Measurements from ENCODE around the gene METTL8.
"Not testable (repeated sequence)": the region's sequence is repeated elsewhere in the genome, so short reads cannot be mapped to it uniquely, and the experiment has no call there.

METTL8 gene

DNA sequence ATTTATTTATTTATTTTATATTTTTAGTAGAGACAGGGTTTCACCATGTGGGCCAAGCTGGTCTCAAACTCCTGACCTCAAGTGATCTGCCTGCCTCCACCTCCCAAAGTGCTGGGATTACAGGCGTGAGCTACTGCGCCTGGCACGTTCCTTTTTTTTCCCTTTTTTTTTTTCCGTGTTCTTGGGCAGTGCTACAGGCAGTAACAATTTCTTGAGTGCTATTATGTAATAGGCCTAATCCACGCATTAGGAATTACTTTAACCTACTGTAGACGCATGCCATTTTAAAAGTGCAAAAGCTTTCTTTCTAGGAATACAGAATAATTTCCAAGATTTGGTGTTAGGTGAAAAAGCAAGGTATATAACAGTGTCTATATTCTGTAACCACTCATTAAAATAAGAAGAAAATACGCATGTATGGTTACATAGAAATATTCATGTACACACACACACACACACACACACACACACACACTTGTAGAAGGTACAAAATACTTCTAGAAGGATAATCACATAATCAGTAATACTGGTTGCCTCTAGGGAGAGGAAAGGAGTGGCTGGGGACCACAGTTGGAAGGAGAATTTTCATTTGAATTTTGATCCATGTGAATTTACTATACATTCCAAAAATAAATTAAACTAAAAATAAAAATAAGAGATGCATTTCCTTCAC, 92.3 kb downstream of the METTL8 start:
- no peak for DNase-seq

DNA sequence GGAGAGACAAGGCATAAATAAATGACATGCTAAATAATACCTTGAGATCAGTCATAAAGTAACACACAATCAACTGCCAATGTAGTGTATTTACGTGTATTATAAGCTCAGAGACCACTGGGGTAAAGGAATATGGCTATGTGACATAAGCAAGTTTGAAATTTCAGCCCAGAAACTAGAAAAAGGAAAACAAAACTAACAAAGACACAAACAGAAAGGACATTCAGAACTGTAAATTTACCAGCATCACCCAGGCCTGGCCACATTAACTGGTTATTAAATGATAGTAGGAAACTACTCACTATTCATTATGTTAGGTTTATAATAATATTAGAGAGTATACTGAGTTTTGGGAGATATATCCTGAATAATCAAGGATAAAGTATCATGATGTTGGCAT, 98.8 kb downstream of the METTL8 start:
- no peak for DNase-seq

- no peak for DNase-seq
Observed at GRCh38 chr2:171334171-171334570, 99.6 kb downstream of the METTL8 start.

DNA sequence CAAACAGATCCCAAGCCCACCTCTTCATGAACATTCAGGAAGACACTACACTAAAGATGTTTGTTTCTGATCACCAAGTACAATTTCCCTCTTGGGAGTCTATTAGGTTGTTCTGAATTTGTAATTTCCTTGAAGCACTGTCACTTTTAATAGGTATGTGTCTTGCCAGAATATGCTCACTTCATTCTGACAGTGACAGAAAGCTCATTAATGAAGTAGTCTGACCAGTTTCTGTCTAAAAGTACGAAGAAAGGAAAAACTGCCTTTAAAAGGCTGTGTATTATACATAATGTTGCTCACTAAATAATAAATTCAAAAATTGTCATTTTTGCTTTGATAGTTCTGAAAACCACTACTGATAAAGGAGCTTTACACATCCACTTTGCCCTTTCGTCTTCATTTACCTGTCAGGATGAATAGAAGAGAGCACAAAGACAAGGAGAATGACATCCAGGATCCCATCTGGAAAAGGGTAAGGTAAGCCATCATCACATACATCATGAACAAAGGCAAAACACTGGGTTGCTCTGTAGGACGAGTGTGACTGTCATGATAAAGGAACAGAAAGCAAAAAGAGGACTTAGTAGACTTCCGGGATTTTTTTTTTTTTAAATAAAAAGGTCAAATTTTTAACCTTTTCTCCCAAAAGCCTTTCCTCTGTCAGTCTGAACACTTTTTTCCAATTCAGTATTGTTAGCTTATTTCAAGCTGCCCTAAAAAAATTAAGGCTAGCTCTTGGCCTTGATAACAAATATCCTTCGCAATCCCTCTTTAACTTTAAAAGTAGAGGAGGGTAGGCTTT, 103.4 kb downstream of the METTL8 start:
- DNase-seq, result no peak

- no peak for DNase-seq
Observed at GRCh38 chr2:171327043-171327496, 106.7 kb downstream of the METTL8 start.

DNA sequence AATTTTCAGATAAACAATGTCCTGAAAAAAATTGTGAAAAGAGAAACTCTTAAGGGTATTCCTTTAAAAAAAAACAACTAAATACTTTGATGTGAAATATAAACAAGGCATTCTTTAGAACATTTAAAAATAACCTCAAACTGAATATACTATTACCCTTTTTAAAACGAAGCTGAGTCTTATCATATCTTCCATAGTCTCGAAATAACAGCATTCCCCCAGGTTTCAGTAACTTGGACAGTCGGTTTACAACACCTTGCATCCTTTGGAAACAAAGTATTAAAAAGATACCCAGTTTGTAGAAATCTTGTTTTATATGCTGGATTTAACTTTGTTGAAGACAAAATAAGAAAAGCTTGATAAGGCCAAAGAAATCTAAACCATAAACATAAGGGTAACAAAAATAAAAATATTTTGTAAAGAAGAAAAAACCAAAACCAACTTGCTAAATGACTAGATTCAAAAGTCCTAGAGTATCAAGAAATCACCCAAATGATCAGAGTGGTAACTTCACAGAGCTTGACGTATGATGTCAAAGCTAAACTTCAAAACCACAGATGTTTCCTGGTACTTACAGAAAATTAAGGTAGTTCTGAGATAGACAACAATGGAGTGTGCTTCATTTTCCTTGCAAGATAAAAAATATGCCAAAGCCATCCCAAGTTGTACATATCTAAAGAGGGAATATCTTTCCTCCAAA, 107.8 kb downstream of the METTL8 start:
- peak in 1 of 2 donors; percentile 64 for DNase-seq

GRCh38 chr2:171323971-171324528, 109.7 kb downstream of the METTL8 start:
- no peak for DNase-seq

DNA sequence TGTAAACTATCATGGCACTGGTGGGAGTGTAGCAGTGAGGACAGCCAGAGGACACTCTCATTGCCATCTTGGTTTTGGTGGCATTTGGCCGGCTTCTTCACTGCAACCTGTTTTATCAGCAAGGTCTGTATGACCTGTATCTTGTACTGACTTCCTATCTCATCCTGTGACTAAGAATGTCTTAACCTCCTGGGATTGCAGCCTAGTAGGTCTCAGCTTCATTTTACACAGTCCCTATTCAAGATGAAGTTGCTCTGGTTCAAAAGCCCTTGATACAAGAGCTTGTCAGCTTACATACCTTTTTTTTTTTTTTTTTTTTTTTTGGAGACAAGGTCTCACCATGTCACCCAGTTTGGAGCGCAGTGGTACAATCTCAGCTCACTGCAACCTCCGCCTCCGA, 110.9 kb downstream of the METTL8 start:
- no peak for DNase-seq

- no peak for DNase-seq
Observed at GRCh38 chr2:171320731-171321130, 113.1 kb downstream of the METTL8 start.

GRCh38 chr2:171320208-171320621, 113.6 kb downstream of the METTL8 start:
- DNase-seq, result no peak

DNA sequence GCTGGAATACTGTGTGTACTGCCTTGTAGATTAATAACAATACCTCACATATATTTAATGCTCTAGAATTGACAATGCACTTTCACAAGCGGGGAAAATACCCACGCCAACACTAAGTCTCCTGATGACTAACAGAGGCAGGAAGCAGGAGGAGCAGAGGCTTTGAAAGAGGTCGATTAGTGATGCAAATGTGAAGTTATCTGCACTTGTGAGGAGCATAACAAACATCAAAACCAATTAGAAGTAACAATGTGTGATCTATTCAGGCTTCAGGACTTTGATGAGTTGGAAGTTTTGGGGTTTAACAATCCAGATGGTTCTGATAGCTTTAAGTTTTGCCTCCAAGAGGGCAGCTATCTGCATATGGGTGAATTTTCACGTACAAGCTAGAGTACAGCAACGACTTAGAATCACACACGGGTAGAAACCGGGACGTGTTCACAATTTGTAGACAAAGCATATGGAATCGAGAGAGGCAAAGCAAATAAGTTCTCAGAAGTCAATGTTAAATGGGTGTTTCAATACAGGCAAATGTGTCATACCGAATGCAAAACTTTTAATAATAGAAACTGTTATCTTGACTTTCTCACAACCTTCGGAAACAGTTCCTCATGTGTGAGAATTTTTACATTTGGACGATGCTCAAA, 114.5 kb downstream of the METTL8 start:
- peak in 1 of 2 donors; percentile 51 for DNase-seq

DNA sequence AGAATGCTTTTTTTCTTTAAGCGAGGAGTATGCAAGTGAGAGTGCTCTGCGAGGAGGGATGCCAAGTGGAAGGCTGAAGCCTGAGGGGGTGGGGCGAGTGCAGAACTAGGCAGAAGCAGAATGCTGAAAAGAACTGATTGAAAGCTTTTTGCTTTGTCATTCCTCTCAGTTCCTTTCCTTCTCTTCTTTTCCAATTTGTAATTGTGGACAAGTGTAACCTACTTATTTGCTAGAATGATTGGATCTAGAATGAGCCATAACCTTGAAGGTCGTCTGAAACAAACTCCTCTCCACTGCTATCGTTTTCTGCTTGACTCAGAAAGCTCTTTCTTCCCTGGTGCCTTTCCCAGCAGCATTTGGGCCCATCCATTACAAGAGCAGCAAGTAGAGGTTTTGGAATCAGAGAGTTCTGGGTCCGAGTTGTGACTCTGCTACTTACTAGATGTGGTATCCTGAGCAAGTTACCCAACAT, 115.3 kb downstream of the METTL8 start:
- no peak for DNase-seq

- no peak for DNase-seq
Observed at GRCh38 chr2:171317492-171318125, 116.2 kb downstream of the METTL8 start.

DNA sequence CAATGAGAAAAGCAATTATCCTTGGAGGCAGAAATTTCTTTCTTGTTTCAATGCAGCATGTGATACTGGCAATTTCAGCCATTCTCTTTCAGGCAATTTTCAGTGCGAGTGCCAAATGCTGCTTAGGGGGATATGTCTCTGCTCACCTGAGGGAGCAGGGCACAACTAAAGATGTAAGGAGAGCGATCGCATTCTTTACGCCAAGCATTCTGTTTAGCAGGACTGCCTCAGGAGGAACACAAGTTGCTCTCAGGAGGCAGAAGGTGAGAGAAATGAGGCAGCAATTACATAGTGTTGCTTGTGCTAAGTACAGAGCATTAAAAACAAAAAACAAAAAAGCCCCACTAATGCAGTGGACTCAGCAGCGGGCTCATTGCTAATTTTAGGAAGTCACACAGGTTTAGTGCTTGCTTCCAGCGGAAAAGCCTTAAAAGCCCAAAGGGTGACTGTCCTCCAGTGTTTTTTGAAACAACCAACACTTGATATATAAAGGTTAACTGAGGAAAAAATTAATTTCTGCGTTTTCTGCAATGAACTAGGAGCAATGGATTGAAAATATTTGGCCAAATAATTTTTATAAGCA, 116.9 kb downstream of the METTL8 start:
- no peak for DNase-seq

- DNase-seq, result no peak
Observed at GRCh38 chr2:171316220-171316619, 117.6 kb downstream of the METTL8 start.

- DNase-seq, result no peak
Observed at GRCh38 chr2:171315781-171316180, 118.0 kb downstream of the METTL8 start.

- not testable (repeated sequence) for DNase-seq
Observed at GRCh38 chr2:171312182-171312581, 121.6 kb downstream of the METTL8 start.

DNA sequence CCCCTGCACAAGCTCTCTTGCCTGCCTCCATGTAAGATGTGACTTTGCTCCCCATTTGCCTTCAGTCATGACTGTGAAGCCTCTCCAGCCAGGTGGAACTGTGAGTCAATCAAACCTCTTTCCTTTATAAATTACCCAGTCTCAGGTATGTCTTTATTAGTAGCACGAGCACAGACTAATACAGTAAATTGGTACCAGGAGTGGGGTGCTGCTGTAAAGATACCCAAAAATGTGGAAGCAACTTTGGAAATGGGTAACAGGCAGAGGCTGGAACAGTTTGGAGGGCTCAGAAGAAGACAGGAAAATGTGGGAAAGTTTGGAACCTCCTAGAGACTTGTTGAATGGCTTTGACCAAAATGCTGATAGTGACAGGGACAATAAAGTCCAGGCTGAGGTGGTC, 122.2 kb downstream of the METTL8 start:
- DNase-seq, result not testable (repeated sequence)

GRCh38 chr2:171310889-171311288, 122.9 kb downstream of the METTL8 start:
- no peak for DNase-seq

DNA sequence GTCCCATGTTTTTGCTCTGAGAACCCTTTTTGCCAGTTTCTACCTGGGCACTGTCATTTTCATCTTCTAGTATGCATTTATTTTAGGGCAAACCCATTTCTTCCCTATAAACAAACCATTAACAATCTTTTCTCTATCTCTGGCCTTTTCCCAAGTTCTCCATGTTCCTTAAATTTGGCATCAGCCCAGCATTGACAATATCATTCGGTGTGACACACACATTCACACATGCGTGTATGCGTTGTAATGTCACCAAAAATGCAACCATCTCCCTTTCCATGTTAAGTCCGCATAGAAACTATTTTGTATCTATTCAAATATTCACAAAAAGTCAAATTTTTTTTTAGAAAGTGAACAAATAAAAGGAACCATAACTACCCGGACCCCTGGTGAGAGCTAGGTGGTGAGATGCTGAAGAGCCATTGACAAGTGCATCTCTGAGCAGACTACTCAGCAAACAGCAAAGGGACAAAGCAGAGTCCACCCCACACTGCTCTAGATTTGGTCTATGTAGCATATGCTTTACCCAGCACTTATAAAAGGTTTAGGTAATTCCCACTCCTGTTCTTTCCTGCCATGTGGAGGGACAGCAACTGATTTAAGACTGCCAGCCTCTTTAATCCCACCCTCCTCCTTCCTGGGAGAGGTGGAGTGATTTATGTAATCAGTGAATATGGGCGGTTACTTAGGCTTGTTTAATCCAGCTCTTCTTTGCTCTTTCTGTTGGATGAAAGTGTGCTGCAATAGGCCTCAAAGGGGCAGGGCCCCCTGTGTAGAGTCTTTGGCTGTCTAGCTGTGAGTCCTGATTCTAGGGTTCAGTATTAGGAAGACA, 124.1 kb downstream of the METTL8 start:
- no peak for DNase-seq
